Testis (tissue), 2 donors: ENCODE measurements around the gene ANGPTL2.

Experiments
- POLR2A ChIP-seq: fragments of 450-650 bp; IDR thresholded peaks from one replicate; pipeline ENCODE4 v1.6.1; 2017; ENCODE audit warnings: antibody characterized with exemption, mild to moderate bottlenecking, moderate library complexity
- TF ChIP-seq, protein P1 (sequence below), 3 experiments: fragments of 450-650 bp in 2 of 3; fragments of 200-600 bp in 1 of 3; sonication (generic) in 1 of 3; IDR thresholded peaks; one replicate each; pipeline ENCODE4 v1.5.1; 2016 to 2019; ENCODE audit warnings: antibody characterized with exemption in 3 of 3, mild to moderate bottlenecking in 2 of 3, moderate library complexity in 1 of 3

DNA sequence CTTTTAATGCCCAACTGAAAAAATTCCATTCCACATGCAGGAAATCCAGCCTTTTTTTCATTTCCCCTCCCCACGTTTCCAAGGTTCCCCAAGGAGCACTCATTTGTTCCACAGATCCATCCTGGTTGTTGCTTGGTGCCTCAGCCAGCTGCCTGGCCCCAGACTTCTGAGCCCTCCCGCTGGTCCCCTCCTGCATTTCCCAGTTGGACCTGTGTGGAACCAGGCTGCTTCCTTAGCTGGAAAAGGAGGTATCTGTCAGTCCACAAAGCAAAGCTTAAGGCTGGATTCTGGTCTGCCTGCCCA is 44.8 kb downstream of the ANGPTL2 start:
- TF ChIP-seq, protein P1, sequence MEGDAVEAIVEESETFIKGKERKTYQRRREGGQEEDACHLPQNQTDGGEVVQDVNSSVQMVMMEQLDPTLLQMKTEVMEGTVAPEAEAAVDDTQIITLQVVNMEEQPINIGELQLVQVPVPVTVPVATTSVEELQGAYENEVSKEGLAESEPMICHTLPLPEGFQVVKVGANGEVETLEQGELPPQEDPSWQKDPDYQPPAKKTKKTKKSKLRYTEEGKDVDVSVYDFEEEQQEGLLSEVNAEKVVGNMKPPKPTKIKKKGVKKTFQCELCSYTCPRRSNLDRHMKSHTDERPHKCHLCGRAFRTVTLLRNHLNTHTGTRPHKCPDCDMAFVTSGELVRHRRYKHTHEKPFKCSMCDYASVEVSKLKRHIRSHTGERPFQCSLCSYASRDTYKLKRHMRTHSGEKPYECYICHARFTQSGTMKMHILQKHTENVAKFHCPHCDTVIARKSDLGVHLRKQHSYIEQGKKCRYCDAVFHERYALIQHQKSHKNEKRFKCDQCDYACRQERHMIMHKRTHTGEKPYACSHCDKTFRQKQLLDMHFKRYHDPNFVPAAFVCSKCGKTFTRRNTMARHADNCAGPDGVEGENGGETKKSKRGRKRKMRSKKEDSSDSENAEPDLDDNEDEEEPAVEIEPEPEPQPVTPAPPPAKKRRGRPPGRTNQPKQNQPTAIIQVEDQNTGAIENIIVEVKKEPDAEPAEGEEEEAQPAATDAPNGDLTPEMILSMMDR (IDR thresholded peaks at IDR 0.05) = no peak
- no peak for TF ChIP-seq POLR2A
